BLaER1 treated with 17β-estradiol and CSF1 and Interleukin-3, amounts not matched to agents 10 nM and 100 nM (cell line): ENCODE measurements around the gene IL11RA.

Experiments used
- H3K27ac ChIP-seq, 11 experiments: shearing (Covaris generic); formaldehyde crosslinking; 2 replicates each; pipeline ENCODE4 v1.8.1; 2022
- H3K27me3 ChIP-seq, 11 experiments: shearing (Covaris generic); formaldehyde crosslinking; 2 replicates each; pipeline ENCODE4 v1.8.1; 2022
- H3K36me3 ChIP-seq, 11 experiments: shearing (Covaris generic); formaldehyde crosslinking; 2 replicates each; pipeline ENCODE4 v1.8.1; 2022
- H3K4me1 ChIP-seq, 10 experiments: shearing (Covaris generic); formaldehyde crosslinking; 2 replicates each; pipeline ENCODE4 v1.8.1; 2022
- H3K4me2 ChIP-seq, 11 experiments: shearing (Covaris generic); formaldehyde crosslinking; 2 replicates each; pipeline ENCODE4 v1.8.1; 2022
- H3K4me3 ChIP-seq, 10 experiments: shearing (Covaris generic); formaldehyde crosslinking; 2 replicates each; pipeline ENCODE4 v1.8.1; 2022
- H3K9ac ChIP-seq, 11 experiments: shearing (Covaris generic); formaldehyde crosslinking; 2 replicates each; pipeline ENCODE4 v1.8.1; 2022
- H3K9me3 ChIP-seq, 11 experiments: shearing (Covaris generic); formaldehyde crosslinking; replicated peaks in 1 of 11; 2 replicates each; pipeline ENCODE4 v1.8.1; 2022
- H4K20me1 ChIP-seq, 11 experiments: shearing (Covaris generic); formaldehyde crosslinking; 2 replicates each; pipeline ENCODE4 v1.8.1; 2022
- Cebpa-rat ChIP-seq, 11 experiments: shearing (Covaris generic); IDR thresholded peaks; 2 replicates each; pipeline ENCODE4 v1.8.1; 2022

The IL11RA gene

DNA sequence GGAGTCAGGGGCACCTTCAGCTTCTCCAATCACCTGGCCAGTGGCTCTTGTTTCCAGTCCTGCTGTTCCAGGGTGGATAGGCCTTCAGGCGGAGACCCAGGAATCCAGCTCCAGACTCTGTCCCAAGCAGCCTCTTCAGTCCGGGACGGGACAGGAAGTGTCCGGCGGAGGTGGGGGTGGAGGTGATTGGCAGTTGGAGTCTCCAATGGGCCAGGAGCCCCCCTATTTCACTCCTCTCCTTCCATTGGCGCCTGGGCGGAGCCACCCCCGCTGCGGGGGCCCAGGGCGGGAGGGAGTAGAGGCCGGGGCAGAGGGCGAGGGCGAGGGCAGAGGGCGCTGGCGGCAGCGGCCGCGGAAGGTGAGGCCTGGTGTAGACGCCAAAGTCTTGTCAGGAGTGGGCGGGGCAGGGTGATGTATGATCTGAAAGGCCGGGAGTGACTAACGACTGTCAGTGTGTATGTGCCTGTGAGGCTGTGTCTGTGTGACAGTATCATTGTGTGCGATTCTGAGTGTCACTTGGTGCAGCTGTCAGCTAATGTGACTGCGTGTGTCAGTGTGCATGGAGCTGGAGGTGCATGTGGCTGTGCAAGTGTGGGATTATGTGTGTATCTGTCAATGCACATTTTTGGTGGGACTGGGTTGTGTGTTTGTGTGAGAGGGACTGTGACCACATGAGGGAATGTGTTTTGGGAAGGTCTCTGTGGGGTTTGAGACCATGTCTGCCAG, at the start of gene IL11RA:
Gene IL11RA (plus strand): TSS at position 310 of the 726 bp plus-strand sequence. CDS start 3,033 bp downstream, outside the sequence.
- H3K9ac ChIP-seq, result peak within 1 kb of the TSS in 2 of 11 experiments; percentile 10 to 15; a peak in 2 of 22 replicates
- no peak within 1 kb of the TSS for H3K4me3 ChIP-seq
- H3K27ac ChIP-seq, result 0 out of 22 replicates have a peak within 1 kb of the TSS, but pooled peaks of 1 of the 11 experiments have one; percentile 20
- H3K4me2 ChIP-seq, result peak within 1 kb of the TSS in 9 of 11 experiments; percentile 9 to 42 (median 27); a peak in 10 of 22 replicates
- no peak for TF ChIP-seq Cebpa-rat (IDR thresholded peaks at IDR 0.05)
- no peaks in the 10 kb centered on the region for H3K9me3 ChIP-seq
- peaks cover 29 to 40% (median 34%) of the 10 kb centered on the region in 11 experiments for H3K36me3 ChIP-seq
- no peaks in the 10 kb centered on the region for H3K27me3 ChIP-seq
- peaks cover 28 to 44% (median 34%) of the 10 kb centered on the region in 10 experiments for H3K4me1 ChIP-seq
- peaks cover 0 to 17% (median 11%) of the 10 kb centered on the region in 11 experiments; a peak in 11 of 22 replicates for H4K20me1 ChIP-seq

DNA sequence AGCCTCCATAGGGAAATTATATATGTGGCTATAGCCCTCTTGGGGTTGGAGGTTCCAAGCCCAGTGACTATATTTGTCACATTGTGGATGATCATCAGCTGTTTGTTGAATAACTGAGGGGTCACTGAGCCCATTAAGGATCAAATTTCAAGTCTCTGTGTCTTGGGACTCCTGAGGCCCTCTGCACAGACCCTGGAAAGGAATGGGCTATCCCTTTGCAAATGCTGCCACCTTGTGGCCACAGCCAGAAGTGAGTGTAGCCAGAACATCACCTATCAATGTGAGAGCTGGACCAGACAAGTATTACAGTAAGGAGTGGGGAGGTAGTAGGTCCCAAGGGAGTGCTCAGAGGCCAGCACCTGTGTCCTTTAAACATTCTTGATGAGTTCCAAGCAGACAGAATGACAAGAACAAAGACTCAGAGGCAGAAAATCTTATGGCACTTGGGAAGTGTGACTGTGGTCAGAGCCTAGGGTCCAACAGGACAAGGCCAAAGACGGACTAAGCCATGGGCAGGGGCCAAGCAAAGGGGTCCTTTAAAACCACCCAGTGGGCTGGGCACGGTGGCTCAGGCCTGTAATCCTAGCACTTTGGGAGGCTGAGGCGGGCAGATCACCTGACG, 48.3 kb upstream of the IL11RA start:
- no peak for TF ChIP-seq Cebpa-rat (IDR thresholded peaks at IDR 0.05)
- Histone ChIP-seq H3K4me2 (no peak overlapping the region), H3K4me3 (no peak overlapping the region), H3K9ac (no peak overlapping the region), H3K27ac (no peak overlapping the region), H4K20me1 (peaks cover 0 to 8% (median 0%) of the 10 kb centered on the region in 11 experiments; a peak in 3 of 22 replicates), H3K36me3 (no peaks in the 10 kb centered on the region), H3K9me3 (no peaks in the 10 kb centered on the region), H3K4me1 (no peaks in the 10 kb centered on the region), H3K27me3 (no peaks in the 10 kb centered on the region)

DNA sequence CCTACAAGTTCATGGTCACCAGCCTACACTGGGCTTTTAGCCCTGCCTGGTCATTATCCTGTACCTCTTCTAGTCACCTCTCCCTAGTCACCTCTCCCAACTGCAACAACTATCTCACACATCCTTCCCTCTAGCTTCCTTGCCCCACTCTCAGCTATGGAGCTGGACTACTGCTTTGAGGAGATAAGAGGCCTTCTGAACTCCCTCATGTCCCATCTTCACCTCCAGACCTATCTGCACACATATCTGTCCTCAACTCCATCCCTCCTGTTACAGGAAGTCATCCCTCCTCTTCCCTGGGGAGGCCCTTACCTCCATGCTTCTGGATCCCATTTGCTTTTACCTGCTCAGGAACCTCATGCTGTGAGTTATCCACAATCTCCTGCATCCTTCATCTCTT, 45.8 kb upstream of the IL11RA start:
- peaks cover 0 to 8% (median 0%) of the 10 kb centered on the region in 11 experiments; a peak in 2 of 22 replicates for H4K20me1 ChIP-seq
- no peak overlapping the region for H3K27ac ChIP-seq
- H3K4me2 ChIP-seq, result no peak overlapping the region
- H3K9me3 ChIP-seq, result 0 out of 22 replicates have a peak, but pooled peaks cover 0 to 5% (median 0%) of the 10 kb centered on the region in 11 experiments
- H3K9ac ChIP-seq, result no peak overlapping the region
- H3K4me3 ChIP-seq, result no peak overlapping the region
- TF ChIP-seq Cebpa-rat (IDR thresholded peaks at IDR 0.05), result no peak
- peaks cover 0 to 10% (median 5%) of the 10 kb centered on the region in 11 experiments; a peak in 4 of 22 replicates for H3K36me3 ChIP-seq
- H3K4me1 ChIP-seq, result peaks cover 11 to 13% (median 11%) of the 10 kb centered on the region in 10 experiments
- no peaks in the 10 kb centered on the region for H3K27me3 ChIP-seq

- H3K4me2 ChIP-seq, result no peak overlapping the region
- TF ChIP-seq Cebpa-rat (IDR thresholded peaks at IDR 0.05), result no peak
- H3K4me1 ChIP-seq, result peaks cover 13 to 17% (median 15%) of the 10 kb centered on the region in 10 experiments
- H3K27ac ChIP-seq, result no peak overlapping the region
- 0 out of 22 replicates have a peak, but pooled peaks cover 0 to 5% (median 0%) of the 10 kb centered on the region in 11 experiments for H3K9me3 ChIP-seq
- H3K27me3 ChIP-seq, result no peaks in the 10 kb centered on the region
- no peak overlapping the region for H3K4me3 ChIP-seq
- peaks cover 0 to 10% (median 5%) of the 10 kb centered on the region in 11 experiments; a peak in 4 of 22 replicates for H3K36me3 ChIP-seq
- H3K9ac ChIP-seq, result no peak overlapping the region
- H4K20me1 ChIP-seq, result peaks cover 0 to 8% (median 0%) of the 10 kb centered on the region in 11 experiments; a peak in 2 of 22 replicates
These were observed 45.1 kb upstream of the IL11RA start for GRCh38 chr9:34606905-34607304.

GRCh38 chr9:34607331-34607730, 44.7 kb upstream of the IL11RA start:
- Histone ChIP-seq H3K9ac (no peak overlapping the region; a peak in 1 of 22 replicates), H4K20me1 (peaks cover 0 to 7% (median 0%) of the 10 kb centered on the region in 11 experiments; a peak in 2 of 22 replicates), H3K9me3 (0 out of 22 replicates have a peak, but pooled peaks cover 0 to 5% (median 0%) of the 10 kb centered on the region in 11 experiments), H3K27me3 (no peaks in the 10 kb centered on the region), H3K4me3 (no peak overlapping the region), H3K4me2 (no peak overlapping the region), H3K4me1 (peaks cover 14 to 19% (median 17%) of the 10 kb centered on the region in 10 experiments), H3K27ac (no peak overlapping the region), H3K36me3 (peaks cover 0 to 10% (median 5%) of the 10 kb centered on the region in 11 experiments; a peak in 4 of 22 replicates)
- no peak for TF ChIP-seq Cebpa-rat (IDR thresholded peaks at IDR 0.05)

- H3K27ac ChIP-seq, result peak overlapping the region in 5 of 11 experiments; percentile 93 to 97 (median 96); a peak in 7 of 22 replicates
- no peaks in the 10 kb centered on the region for H3K27me3 ChIP-seq
- no peaks in the 10 kb centered on the region for H4K20me1 ChIP-seq
- H3K9ac ChIP-seq, result peak overlapping the region in 9 of 11 experiments; percentile 89 to 96 (median 94); a peak in 14 of 22 replicates
- H3K4me2 ChIP-seq, result peak overlapping the region; percentile 92 to 99 (median 97)
- H3K4me3 ChIP-seq, result peak overlapping the region; percentile 71 to 88 (median 80)
- 0 out of 22 replicates have a peak, but pooled peaks cover 0 to 5% (median 0%) of the 10 kb centered on the region in 11 experiments for H3K9me3 ChIP-seq
- no peak for TF ChIP-seq Cebpa-rat (IDR thresholded peaks at IDR 0.05)
- peaks cover 19 to 29% (median 26%) of the 10 kb centered on the region in 10 experiments for H3K4me1 ChIP-seq
- H3K36me3 ChIP-seq, result peaks cover 0 to 13% (median 5%) of the 10 kb centered on the region in 11 experiments; a peak in 7 of 22 replicates
These were observed 41.4 kb upstream of the IL11RA start for GRCh38 chr9:34610434-34611206.

DNA sequence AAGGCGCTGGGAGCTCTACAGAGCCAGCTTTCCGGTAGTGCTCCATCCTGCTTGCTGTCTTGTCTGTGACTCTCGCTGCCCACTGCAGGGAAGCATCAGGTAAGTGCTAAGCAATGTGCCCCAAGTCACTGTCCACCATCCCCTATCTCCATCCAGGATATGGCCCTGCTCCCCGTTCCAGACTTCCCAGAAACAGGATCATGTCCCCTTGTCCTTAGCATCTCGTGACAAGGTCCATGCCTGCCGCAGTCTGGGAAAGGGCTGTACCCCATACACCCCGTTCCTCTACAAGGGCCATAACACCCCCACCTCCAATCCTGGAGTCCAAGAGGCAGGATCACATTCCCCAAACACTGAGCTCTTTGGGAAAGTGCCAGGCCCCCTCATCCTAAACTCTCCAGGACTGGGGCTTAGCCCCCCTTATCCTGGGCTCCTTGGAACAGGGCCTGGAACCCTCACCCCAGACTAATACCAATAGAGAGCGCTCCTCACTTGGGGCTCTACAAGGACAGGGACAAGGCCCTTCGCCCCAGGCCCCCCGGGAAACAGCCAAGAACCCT, 40.7 kb upstream of the IL11RA start:
- H3K4me1 ChIP-seq, result peaks cover 19 to 29% (median 26%) of the 10 kb centered on the region in 10 experiments
- H4K20me1 ChIP-seq, result no peaks in the 10 kb centered on the region
- H3K36me3 ChIP-seq, result peaks cover 0 to 18% (median 7%) of the 10 kb centered on the region in 11 experiments; a peak in 12 of 22 replicates
- 0 out of 22 replicates have a peak, but pooled peaks cover 0 to 5% (median 0%) of the 10 kb centered on the region in 11 experiments for H3K9me3 ChIP-seq
- peak overlapping the region; percentile 87 to 97 (median 94) for H3K27ac ChIP-seq
- H3K27me3 ChIP-seq, result no peaks in the 10 kb centered on the region
- H3K9ac ChIP-seq, result peak overlapping the region; percentile 89 to 96 (median 94)
- H3K4me2 ChIP-seq, result peak overlapping the region; percentile 92 to 99 (median 97)
- no peak for TF ChIP-seq Cebpa-rat (IDR thresholded peaks at IDR 0.05)
- H3K4me3 ChIP-seq, result peak overlapping the region; percentile 71 to 88 (median 80)
